ENCODE measurements around the gene DNAJC1.
"Not testable (repeated sequence)": the region's sequence is repeated elsewhere in the genome, so short reads cannot be mapped to it uniquely, and the experiment has no call there.

DNAJC1 gene

GRCh38 chr10:21724020-21724589, 279.4 kb downstream of the DNAJC1 start:
- no peak for DNase-seq

GRCh38 chr10:21722209-21722608, 281.3 kb downstream of the DNAJC1 start:
- DNase-seq, result no peak

GRCh38 chr10:21721000-21721665, 282.4 kb downstream of the DNAJC1 start:
- no peak for DNase-seq

GRCh38 chr10:21720090-21720489, 283.4 kb downstream of the DNAJC1 start:
- peak in 1 of 3 experiments; percentile 28 for DNase-seq

GRCh38 chr10:21719502-21719901, 284.0 kb downstream of the DNAJC1 start:
- no peak for DNase-seq

- DNase-seq, result not testable (repeated sequence)
These were observed 286.0 kb downstream of the DNAJC1 start for GRCh38 chr10:21717437-21718054.

- no peak for DNase-seq
These were observed 287.9 kb downstream of the DNAJC1 start for GRCh38 chr10:21715531-21716195.

- DNase-seq, result no peak
These were observed 290.6 kb downstream of the DNAJC1 start for GRCh38 chr10:21712975-21713374.

GRCh38 chr10:21707498-21707897, 296.0 kb downstream of the DNAJC1 start:
- DNase-seq, result no peak

All from NCI-H1417 (cell line).